Measurements from ENCODE around the gene ZNF730. TPM values are rescaled to one million over a fixed set of nuclear protein-coding genes. Genes with fewer than 3 reads are reported as not detected.
"Not testable (repeated sequence)": the region's sequence is repeated elsewhere in the genome, so short reads cannot be mapped to it uniquely, and the experiment has no call there.

Gene ZNF730
- 10 to 100 TPM in 1 of 4 donors, 1 to 10 TPM in 1, not detected in 2; 3.9 to 15.6 TPM for total RNA-seq

- no peaks in the 10 kb centered on the region for H3K9me3 ChIP-seq
- H3K4me1 ChIP-seq, result no peaks in the 10 kb centered on the region
- intact Hi-C loops (cut with DNase I; ENCODE audit: low total_unique reads), result no loop called here
- peak within 1 kb of the TSS; percentile 18 to 41 for H3K4me3 ChIP-seq
- no peaks in the 10 kb centered on the region for H3K36me3 ChIP-seq
- no peak within 1 kb of the TSS for H3K27ac ChIP-seq
- no peak for TF ChIP-seq CTCF (IDR thresholded peaks at IDR 0.05)
- no peak for TF ChIP-seq POLR2A (IDR thresholded peaks at IDR 0.05)
- DNase-seq, result peak in 1 of 2 donors; percentile 18
- no peaks in the 10 kb centered on the region for H3K27me3 ChIP-seq
These were observed at the start of gene ZNF730 for GRCh38 chr19:23116802-23117571. TSS of gene ZNF730 (plus strand) at chr19:23117025. CDS start at chr19:23117174, 149 bp downstream.

- DNase-seq, result peak; percentile 26 to 52
- TF ChIP-seq CTCF (IDR thresholded peaks at IDR 0.05) (peak in 3 of 4 experiments; percentile 21 to 49 (median 46)), POLR2A (IDR thresholded peaks at IDR 0.05) (no peak)
- intact Hi-C loops (cut with DNase I; ENCODE audit: low total_unique reads), result no loop called here
- Histone ChIP-seq H3K4me3 (peak overlapping the region; percentile 10 to 39), H3K36me3 (no peaks in the 10 kb centered on the region), H3K27ac (no peak overlapping the region), H3K27me3 (no peaks in the 10 kb centered on the region), H3K4me1 (no peaks in the 10 kb centered on the region), H3K9me3 (no peaks in the 10 kb centered on the region)
These were observed 46.3 kb upstream of the ZNF730 start for GRCh38 chr19:23070353-23071146.

GRCh38 chr19:23071147-23071511 is 45.7 kb upstream of the ZNF730 start:
- Histone ChIP-seq H3K27me3 (no peaks in the 10 kb centered on the region), H3K4me1 (no peaks in the 10 kb centered on the region), H3K27ac (no peak overlapping the region), H3K4me3 (peak overlapping the region; percentile 10 to 39), H3K9me3 (no peaks in the 10 kb centered on the region), H3K36me3 (no peaks in the 10 kb centered on the region)
- DNase-seq, result peak in 1 of 2 donors; percentile 18
- no peak for TF ChIP-seq POLR2A (IDR thresholded peaks at IDR 0.05)
- no peak for TF ChIP-seq CTCF (IDR thresholded peaks at IDR 0.05)
- intact Hi-C loops (cut with DNase I; ENCODE audit: low total_unique reads), result no loop called here

- Histone ChIP-seq H3K36me3 (no peaks in the 10 kb centered on the region), H3K4me1 (no peaks in the 10 kb centered on the region), H3K4me3 (peak overlapping the region; percentile 53 to 54), H3K27ac (peak overlapping the region in 1 of 2 donors; percentile 11), H3K9me3 (no peaks in the 10 kb centered on the region), H3K27me3 (no peaks in the 10 kb centered on the region)
- TF ChIP-seq CTCF (IDR thresholded peaks at IDR 0.05), result no peak
- no peak for TF ChIP-seq POLR2A (IDR thresholded peaks at IDR 0.05)
- DNase-seq, result peak; percentile 39 to 61
- intact Hi-C loops (cut with DNase I; ENCODE audit: low total_unique reads), result no loop called here
These were observed 41.6 kb upstream of the ZNF730 start for GRCh38 chr19:23075031-23075733.

- H3K9me3 ChIP-seq; H3K4me3 ChIP-seq; H3K36me3 ChIP-seq; DNase-seq; intact Hi-C loops (cut with DNase I; ENCODE audit: low total_unique reads); H3K4me1 ChIP-seq; H3K27ac ChIP-seq; H3K27me3 ChIP-seq: not testable (repeated sequence)
These were observed 39.0 kb upstream of the ZNF730 start for GRCh38 chr19:23077776-23078175.
